NCI-H146 treated with DMSO at 0.1 percent for 48 hours (cell line): Measurements from ENCODE around the gene TASOR2.
A peak's percentile ranks its signal among the peaks of the same experiment; 100 is the strongest.

Source experiments
- DNase-seq: peaks from one replicate; lab custom pipeline; 2025; ENCODE audit not compliant: unreplicated experiment; lab: John Stamatoyannopoulos, UW

TASOR2 gene, protein sequence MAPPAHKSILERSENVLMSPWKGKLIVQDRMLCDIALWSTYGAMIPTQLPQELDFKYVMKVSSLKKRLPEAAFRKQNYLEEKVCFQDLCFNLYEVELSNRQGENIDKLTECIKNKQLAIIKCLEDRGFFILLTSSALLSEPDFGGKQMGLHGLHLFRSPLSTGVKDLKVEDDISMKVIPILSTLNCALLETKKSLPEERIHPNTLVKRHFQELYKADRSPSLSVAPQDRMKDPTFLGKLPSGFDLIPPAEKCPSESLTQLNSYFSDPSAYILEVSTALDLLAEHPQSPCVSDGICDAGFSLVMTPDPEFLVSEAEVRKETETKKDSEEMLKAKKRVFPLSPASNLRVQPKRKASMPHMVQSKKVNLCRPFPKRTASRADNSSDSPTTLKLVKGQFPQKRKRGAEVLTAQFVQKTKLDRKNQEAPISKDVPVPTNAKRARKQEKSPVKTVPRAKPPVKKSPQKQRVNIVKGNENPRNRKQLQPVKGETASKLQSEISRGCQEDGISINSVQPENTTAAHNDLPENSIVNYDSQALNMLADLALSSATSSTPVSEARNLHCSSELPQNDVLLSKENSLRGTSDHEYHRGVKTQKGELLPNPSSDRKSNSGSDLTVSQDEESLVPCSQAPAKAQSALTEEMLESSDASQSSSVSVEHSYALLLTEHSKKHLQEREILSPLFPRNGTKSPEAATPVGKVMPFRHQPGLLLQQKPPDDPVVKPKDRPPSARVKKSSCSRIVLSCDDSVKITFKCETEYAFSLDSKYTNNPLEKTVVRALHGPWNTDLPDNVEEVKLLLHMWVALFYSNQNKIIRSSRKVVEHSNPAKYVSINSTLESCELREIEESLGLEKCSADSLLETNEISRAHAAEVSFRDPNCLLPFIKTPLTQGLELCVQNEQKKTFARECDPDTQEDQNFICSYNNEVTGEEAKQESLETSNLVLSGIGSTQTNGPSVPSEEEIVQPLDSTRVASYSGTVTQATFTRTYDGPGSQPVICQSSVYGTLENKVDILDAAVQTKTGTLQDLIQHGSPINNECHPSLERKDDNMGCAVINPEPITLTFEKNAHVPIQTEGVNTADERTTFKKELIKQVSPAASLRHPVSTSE (N-terminal part only)

DNA sequence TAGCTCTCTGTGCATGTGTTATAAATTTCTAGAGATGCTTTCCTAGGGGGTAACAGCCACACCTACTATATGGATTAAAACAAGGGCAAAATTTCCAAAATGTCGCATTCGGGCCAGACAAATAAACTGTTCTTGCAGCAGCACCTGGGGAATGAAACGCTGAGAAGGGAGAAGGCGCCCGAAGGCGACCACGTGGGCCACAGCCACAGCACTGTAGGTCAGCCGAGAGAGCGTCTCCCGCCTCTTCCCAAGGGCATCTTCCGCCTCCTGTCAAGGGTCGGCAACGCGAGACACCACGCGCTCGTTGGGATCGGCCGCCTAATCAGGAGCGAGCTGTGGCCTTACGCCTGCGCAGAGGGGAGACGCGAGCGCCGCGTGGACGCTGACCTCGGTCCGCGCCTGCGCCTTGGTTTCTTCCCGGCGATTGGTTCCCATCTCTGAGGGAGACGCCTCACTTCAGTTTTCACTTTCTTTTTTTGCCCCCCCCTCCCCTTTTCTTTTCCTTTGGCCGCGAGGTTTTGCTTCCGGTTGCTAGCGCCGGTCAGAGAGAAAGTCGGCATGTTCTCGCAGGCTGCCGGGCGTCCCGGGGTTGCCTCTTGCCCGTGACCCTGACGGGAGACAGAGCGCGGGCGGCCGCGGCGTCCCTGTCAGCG lies at the start of gene TASOR2:
TASOR2 (plus strand) TSS at position 521 of the 653 bp plus-strand sequence. CDS start 35,805 bp downstream, outside the sequence.
- DNase-seq, result peak; percentile 99

DNA sequence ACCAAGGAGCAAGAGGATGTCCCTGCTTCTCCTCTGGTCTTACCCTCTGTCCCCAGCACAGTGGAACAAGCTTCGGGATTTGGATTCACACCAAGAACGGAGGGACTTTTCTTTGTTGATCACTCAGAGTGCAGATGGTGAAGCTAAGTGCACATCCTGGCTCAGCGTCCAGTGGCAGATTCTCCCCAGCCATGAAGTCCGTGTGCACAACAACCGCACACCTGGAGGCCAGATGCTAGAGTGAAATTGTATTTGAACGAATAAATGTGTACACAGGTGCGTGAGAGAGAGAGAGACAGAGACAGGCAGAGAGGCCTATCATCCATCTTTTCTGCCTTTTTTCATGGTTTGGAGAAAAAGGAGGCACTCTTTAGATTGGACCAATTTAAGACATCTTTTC lies 49.7 kb upstream of the TASOR2 start:
- DNase-seq, result peak; percentile 63

DNA sequence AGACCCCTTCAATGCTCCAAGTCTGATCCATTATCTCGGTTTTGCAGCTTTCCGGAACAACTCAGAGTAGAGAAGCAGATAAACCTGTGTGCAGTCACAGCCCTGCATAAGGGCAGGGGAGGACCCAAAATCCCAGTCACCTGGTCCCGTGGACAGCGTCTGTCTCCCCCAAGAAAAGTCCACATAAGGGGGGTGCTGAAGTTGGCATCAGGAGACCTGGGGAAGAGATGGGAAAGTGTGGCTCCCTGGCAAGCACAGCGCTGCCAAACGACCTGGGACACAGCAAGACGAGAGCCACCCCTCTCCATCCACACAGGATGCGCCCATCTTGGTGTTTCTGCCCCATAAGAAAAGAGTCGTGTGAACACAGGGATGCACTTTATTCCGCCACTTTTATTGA lies 46.1 kb upstream of the TASOR2 start:
- no peak for DNase-seq

DNA sequence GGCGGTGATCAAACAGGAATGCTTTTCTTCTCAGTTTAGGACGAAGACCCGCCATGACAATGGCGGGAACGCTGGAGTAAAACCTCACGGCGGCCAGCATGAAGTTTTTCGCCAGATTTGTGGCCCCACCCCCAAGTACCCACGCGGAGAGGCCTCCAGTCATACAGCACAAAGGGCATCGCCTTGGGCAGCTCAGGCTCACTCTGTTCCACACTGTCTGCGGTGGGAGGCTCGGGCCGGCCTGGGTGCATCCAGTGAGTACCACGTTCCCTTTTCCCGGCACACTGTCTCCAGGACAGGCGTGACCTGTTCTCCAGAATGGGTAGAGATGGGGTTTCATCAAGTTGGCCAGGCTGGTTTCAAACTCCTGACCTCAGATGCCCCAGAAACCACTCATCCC lies 45.6 kb upstream of the TASOR2 start:
- DNase-seq, result no peak

DNA sequence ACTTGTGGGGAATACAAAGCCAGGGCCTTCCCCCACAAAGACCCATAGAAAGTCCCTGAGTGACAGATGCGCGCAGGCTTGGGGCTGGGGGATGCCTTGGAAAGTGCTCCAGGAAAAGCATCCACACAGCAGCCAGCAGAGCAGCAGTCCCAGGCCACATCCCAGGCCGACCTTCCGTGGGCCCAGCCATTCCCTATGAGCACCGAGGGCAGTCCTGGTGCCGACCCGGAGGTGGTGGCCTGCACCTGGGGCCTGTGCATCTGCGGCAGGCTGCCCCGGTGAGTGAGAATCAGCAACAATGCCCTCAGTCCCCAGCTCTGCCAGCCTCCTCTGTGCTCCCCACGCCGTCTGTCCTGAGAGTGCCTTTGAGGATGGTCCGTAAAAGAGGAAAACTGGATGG lies 44.6 kb upstream of the TASOR2 start:
- DNase-seq, result no peak

DNA sequence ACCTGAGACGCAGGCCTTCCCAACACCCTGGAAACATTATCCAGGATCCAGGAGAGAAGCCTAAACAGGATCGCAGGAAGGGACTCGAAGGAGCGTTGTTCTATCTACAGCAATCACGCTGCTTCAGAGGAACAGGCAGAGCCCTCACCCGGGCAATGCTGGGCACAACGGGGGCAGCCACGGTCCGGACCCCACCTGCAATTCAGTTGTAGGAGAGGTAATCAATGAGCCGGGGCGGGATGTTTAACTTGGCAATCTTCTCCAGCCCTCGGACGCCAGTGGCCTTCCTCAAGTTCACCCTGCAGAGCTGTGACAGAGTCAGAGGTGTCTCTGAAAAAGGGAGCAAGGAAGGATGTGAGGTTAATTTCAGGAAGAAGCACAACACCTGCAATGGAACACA lies 44.1 kb upstream of the TASOR2 start:
- no peak for DNase-seq

DNA sequence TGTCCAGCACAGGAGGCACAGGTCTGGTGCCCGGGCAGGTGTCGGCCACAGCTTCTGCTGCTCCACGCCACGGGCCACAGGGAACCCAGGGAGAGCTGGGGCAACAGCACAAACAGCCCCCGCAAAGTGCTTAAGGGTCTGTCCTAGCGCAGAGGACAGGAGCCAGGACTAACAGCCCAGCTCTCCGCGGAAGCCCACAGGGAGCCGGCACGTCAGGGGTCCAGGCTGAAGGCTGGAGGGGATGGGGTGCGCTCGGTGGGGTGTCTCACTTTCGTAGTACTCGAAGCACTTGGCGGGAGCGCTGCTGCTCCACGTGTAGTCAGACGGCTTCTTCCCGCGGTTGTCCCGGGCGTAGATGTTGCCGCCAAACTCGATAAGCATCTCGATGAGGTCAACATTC lies 43.1 kb upstream of the TASOR2 start:
- DNase-seq, result no peak

DNA sequence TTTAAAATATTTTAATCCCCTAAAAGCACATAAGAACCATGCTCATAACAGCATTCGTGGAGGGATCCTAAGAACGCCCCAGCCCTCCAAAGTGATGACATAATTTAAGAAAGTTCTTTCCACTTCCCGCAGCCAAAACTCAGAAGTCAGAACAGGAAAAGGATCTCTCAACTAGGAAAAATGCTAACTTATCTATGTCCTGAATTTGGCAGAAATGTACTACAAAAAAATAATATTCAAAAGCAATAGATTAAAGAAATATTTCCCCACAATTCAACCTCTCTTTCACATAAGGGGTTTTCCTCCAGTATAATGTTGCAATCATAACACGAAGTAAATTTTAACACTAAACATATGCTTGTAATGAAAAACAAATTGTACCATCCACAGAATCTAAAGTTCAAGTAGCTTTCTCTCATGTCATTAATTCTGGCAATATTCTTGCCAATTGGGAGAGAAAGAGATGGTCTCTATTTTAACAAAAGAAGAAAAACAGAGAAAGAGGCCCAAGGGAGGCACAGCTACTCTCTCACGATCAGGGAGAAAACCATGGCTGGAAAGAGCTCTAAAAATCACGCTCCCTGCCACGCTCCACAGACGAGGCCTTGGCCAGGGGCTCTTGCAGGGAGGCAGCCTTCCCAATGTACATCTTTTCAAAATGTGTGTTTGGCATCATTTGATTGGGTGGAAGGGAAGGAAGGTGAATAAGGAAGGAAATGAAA lies 41.1 kb upstream of the TASOR2 start:
- no peak for DNase-seq

DNA sequence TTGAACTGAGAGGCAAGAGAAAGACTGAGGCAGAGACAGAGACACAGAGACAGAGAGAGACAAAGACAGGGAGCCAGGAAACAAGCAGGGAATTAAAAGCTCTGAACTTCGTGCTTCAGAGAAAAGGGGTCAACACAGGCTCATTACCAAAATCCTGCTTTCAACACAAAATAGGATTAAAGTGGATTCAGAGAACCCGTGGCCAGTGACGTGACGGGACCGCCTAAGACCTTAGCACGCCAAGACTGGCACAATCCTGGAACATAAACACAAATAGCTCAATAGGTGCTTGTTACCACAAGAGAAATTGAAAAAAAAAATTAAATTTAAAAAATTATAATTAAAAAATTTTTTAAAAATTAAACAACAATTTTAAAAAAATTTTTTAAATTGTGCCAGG lies 39.7 kb upstream of the TASOR2 start:
- DNase-seq, result no peak

DNA sequence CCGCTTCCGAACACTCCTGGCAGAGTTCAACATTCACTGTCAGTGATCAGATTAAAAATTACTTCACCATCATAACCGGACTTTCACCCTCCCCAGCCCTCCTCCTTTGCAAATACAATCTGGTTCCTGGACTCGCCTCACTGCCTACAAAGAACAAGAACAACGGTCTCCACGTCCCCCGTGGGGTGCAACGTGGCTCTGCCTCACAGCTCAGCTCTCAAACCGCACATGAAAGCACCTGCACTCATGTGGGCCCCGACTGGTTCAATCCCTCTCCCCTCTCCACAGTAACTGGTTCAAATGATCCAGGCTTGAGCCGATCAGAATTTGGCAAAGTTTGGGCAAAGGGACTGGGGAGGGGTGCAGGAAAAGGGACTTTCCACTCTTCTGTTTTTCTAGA lies 39.3 kb upstream of the TASOR2 start:
- no peak for DNase-seq

DNA sequence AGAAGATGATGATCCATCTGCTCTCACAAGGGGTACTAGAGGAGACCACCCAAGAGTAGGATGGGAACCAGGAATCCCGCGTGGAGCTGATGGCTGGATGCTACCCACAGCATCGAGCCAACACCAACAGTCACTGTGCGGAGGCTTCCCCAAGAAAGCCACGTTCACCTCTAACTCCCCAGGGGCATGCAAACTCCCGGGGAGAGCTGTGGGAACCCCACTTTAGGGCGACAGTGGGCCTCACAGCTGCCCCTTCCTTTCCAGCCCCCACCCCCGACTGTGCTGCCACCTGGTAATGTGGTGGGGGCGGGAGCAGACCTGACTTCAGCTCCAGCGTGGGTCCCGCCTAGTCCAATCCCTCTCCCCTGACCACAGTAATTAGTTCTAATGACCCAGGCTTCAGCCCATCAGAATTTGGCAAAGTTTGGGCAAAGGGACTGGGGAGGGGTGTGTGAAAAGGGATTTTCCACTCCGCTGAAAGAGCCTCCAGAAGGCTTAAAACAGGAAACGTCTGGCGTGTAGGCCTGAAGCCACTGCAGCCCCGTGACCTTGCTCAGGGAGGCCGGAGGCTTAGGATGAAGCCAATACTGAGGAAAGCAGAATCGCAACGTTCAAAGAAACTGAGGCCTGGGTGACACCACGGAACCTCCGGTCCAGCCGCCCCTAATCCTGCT lies 38.6 kb upstream of the TASOR2 start:
- DNase-seq, result no peak

DNA sequence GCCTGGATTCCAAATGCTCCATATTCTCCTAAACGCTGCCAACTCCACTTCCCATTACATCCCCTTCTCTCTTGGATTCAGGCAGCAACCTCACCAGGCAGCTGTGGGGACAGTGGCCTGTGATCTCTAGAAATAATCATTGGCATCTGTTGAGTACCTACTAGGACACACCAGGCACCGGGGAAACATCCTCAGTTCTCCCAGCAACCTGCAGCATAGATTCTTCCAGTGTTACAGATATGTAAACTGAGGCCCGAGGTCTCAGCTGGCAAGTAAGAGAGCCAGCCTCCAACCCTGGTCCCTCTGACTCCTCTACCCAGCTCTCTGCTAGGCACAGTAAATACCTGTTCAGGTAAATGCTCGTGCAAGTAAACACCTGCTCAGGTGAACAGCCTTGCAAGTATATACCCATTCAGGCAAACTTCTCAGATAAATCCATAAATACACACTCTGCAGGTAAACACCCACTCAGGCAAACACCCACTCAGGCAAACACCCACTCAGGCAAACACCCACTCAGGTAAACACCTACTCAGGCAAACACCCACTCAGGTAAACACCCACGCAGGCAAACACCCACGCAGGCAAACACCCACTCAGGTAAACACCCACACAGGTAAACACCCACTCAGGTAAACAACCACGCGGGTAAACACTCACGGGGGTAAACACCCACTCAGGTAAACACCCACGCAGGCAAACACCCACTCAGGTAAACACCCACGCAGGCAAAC lies 37.0 kb upstream of the TASOR2 start:
- no peak for DNase-seq

DNA sequence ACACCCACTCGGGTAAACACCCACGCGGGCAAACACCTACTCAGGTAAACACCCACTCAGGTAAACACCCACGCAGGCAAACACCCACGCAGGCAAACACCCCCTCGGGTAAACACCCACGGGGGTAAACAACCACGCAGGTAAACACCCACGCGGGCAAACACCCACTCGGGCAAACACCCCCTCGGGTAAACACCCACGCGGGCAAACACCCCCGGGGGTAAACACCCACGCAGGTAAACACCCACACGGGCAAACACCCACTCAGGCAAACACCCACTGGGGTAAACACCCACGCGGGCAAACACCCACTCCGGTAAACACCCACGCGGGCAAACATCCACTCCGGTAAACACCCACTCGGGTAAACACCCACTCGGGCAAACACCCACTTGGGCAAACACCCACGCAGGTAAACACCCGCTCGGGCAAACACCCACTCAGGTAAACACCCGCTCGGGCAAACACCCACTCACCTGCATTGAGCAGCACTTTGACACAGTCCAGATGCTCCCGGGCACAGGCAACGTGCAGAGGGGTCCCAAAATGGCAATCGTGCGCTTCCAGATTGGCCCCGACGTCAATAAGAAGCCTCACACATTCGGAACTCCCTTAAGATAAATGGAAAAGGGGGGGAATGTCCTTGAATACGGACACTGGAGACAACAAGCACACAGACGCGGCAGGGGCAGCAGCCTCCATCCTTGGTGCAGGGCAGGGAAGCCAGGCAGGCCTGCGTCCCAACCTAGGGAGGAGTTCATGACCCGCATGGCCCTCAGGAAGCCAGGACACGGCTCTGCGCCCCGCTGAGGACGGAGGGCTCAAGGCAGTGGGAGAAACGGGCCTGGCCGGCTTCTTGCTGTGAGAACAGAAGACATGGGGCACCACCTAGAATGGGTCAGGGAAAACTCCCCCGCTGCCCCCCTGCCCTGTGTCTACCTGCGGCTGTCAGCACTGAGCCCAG lies 35.9 kb upstream of the TASOR2 start:
- no peak for DNase-seq

DNA sequence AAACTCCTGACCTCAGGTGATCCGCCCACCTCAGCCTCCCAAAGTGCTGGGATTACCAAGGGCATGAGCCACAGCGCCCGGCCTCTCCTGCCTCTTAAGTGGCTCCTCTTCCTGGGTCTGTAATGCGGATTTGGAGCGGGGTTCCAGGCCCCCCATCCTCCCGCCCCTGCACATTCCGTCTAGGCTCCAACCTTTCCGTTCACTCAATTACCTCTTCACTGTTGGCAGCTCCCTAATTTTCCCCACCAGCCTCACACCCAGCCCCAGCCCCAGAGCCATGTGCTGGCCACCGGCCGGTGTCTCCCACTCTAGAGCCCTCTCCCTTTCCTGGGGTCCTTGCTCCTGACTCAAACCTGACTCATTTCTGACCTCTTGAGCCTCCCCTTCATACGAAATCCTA lies 34.9 kb upstream of the TASOR2 start:
- no peak for DNase-seq

DNA sequence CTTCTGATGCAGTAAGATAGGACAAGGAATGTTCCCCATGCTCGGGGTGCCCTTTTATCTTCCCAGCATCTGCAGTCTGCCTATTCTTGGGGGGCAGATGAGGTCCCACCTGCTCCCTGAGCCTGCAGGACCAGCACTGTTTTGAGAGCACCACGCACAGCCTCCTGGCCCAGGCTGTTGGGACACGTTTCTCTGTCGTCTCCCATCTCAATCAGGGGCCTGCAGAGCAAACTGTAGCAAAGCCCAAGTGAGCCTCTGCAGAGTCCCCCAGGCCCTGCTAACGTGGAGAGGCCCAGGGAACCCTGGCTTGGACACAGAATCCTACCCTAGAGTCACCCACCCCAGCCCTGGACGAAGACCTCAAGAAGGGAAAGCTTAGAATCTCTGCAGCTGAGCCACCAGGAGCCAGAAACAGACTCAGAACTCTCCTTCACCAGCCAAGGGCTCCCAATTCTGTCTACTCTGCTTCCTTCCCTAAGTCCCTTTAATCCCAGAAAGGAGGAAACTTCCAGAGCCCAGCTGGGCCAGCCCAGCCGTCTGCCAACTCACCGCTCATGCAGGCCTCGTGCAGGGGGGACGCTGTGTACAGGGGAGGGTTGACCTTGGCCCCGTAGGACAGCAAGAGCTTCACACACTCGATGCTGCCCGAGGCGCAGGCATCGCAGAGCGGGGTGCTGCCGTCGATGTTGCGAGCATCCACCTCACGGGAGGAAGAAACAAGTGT lies 33.8 kb upstream of the TASOR2 start:
- DNase-seq, result no peak

DNA sequence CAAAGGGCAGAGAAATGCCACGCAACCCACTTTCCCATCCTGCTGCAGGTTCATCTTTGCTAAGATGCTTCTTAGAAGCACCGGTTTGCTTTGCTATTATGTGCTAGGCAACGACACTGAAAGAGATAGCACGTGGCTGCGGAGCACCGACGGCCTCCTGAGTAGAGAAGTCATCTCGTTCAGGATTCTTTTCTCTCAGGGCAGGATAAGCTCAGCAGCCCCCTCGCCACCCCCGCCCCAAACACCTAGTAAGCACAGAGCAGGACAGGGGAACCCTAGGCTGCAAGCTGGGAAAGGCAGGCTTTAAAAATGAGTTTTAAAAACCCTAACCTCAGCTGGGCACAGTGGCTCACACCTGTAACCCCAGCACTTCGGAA lies 33.3 kb upstream of the TASOR2 start:
- no peak for DNase-seq

DNA sequence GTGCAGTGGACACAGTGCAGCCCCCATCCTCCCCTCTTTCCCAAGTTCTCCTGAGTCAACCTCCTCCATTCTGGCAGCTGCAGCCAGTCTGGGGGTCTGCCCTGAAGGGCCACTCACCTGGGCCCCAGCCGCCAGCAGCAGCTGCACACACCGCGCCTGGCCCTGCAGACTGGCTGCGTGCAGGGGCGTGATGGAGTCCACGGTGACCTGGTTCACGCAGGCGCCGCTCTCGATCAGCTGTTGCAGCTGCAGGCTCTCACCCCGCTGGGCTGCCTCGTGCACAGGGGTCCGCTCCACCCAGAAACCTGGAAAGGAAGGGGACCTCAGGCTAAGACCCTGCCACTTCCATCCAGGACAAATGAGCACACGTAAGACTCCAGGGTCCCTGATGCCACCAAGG lies 31.9 kb upstream of the TASOR2 start:
- DNase-seq, result no peak
